Neural cell (in vitro differentiated cells): ENCODE measurements around the gene CACNB2.

ENCODE experiments used
- CTCF ChIP-seq: fragments of 450-650 bp; IDR thresholded peaks from 2 replicates; pipeline ENCODE4 v1.5.1; 2014; ENCODE audit warnings: antibody characterized with exemption, mild to moderate bottlenecking, moderate library complexity; ENCODE audit not compliant: poor library complexity, severe bottlenecking
- EP300 ChIP-seq: fragments of 450-650 bp; conservative IDR thresholded peaks from 2 replicates; pipeline ENCODE4 v1.6.1; 2014; ENCODE audit warnings: antibody characterized with exemption, mild to moderate bottlenecking, moderate library complexity; ENCODE audit not compliant: poor library complexity, severe bottlenecking
- EZH2 ChIP-seq: fragments of 200-600, 300-800 bp; shearing (Covaris generic), sonication (generic); IDR thresholded peaks from 2 replicates; pipeline ENCODE4 v1.6.1; 2014; ENCODE audit warnings: antibody characterized with exemption, low read length, borderline replicate concordance, mild to moderate bottlenecking; ENCODE audit not compliant: insufficient read depth, poor library complexity, severe bottlenecking
- POLR2AphosphoS5 ChIP-seq: IDR thresholded peaks from 2 replicates; pipeline ENCODE4 v1.6.1; 2012
- RAD21 ChIP-seq: fragments of 450-650 bp; conservative IDR thresholded peaks from 2 replicates; pipeline ENCODE4 v1.6.1; 2014; ENCODE audit warnings: antibody characterized with exemption, mild to moderate bottlenecking, moderate library complexity
- REST ChIP-seq: IDR thresholded peaks from 2 replicates; pipeline ENCODE4 v1.6.1; 2012; ENCODE audit warnings: borderline replicate concordance

- TF ChIP-seq CTCF (no peak), EZH2 (no peak), REST (no peak), POLR2AphosphoS5 (no peak), RAD21 (no peak), EP300 (no peak)
Observed at GRCh38 chr10:18528292-18528691, 388.1 kb downstream of the CACNB2 start.
